GM19468 (cell line): ENCODE measurements around the gene MACROH2A1.

Source experiments
- ATAC-seq: cut with Tn5 transposase; IDR thresholded peaks from one replicate; pipeline ENCODE4 v1.9.1; 2021; ENCODE audit warnings: mild to moderate bottlenecking, moderate library complexity, moderate number of reproducible peaks; ENCODE audit not compliant: unreplicated experiment; ENCODE audit errors: extremely low read depth

Gene MACROH2A1

DNA sequence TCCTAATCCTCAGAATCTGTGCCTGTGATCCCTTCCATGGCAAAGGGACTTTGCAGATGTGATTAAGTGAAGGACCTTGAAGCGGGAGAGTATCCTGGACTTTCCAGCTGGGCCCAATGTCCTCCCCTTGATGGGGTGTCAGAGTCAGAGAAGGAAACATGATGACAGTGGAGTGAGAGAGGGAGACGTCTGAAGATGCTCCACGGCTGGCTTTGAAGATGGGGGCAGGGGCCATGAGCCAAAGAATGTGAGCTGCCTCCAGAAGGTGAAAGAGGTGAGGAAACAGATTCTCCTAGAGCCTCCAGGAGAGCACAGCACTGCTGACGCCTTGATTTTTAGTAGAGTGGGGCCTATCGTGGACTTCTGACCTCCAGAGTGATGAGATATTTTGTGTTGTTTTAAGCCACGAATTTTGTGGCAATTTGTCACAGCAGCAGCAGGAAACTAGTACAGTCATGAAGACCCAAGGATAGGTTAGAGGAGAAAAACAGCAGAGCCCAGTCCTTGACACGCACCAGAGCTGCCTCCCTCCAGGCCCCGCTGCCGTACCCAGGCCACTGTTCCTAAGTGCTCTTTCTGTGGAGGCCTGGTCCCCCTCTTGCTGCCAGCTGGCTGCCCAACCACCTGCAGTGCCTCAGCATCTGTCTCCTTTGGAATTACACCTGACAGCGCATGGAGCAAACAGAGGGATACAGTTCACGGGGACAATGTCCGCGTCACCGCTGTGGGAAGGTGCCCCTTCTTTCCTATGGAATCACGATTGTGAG is 78.1 kb downstream of the MACROH2A1 start:
- no peak for ATAC-seq

DNA sequence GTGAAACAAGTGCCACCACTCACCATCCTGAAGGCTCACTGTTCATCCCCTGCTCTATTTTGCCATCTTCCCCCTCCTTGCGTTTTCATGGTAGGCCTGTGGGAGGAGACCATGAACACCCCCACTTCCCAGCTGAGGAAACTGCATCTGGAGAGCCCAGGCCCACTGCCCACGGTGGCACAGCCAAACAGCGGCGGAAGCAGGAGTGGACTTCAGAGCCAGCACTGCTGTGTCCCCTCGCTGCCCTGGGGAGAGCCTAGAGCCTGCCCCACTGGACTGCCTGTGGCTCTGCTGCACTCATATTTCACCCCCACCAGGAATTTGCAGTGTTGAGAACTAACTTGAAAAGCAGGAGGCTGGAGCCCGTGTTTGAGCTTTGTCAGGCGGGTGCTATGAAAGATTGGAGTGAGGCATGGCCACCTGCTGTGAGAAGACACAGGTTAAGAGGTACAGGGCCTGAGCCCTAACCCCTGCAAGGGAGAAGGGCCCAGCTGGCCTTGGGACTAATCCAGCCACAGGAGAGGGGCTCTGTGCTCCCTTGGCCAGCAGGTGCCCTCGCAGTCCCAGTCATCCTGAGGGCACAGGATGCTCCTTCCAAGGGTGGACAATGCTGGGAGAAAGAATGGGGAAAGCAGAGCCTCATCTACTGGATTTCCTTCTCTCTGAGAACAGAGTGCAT is 79.0 kb downstream of the MACROH2A1 start:
- no peak for ATAC-seq

DNA sequence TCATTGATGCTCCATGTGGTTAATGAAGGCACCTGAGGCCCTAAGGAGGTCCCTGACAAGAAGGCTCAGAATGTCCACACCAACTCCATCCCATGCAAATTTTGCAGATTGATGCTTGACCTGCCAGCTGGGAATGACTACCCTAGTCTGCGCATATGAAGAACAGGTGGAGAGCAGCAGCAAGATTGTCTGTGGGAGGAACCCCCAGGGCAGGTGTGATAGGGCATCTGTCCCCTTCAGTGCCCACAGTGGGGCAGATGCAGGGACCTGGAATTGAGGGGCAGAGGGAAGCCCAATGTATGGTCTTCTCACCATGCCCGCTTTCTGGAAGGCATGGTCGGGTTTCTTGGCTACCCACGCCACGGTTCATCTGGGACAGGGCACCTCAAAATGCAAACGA is 79.6 kb downstream of the MACROH2A1 start:
- ATAC-seq, result no peak

DNA sequence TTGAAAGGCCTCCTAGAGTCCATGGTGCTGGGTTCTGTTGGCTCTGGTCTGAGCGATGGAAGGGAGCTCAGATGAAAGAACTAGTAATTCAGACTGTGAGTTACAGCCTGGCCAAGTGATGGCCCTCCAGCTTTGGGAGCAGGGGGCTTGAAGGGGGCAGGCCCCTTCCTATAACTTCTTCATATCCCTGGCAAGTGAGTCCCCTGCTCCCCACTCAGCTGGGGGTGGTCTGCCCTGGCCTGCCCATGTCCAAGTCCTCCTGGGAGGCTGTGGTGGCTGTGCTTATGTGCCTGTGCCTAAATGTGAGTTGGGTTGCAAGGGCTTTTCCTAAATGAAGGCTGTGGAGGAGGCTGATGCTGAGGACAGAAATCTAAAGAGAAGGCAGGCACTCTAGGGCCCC is 80.1 kb downstream of the MACROH2A1 start:
- no peak for ATAC-seq

DNA sequence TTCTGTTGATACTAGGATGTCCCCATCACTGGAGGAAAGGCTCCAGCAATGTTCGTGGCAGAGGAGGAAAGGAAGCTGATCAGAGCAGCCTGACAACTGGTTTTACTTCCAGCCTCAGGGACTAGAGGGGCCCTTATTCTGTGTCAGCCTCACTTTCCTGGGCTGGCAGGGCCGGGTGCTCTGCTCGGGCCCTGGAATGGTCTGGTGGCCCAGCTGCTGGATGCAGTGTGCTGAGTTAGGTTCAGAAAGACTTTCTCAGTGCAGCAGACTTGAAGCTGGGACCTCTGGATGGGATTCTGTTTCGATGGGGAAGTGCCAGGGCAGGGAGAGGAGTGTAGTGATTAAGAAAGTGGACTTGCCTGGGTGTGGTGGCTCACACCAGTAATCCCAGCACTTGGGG is 81.0 kb downstream of the MACROH2A1 start:
- ATAC-seq, result no peak

DNA sequence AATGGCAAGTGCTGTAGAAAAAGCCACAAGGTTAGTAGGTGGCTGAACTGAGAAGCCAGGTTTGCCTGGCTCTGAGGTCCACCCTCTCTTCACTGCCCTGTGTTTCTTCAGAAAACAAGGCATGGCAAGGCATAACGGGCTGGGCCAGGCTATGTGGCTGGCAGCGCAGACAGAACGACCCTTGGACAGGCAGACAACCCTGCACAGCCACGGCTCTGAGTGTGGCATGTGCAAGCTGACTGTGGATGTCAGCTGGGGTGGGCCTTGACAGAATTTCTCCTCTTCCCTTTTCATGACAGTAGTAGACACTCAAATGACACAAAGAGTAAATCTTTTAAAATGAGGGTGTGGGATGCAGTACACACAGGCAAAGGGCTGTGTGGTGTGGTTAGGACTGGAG is 81.7 kb downstream of the MACROH2A1 start:
- no peak for ATAC-seq

DNA sequence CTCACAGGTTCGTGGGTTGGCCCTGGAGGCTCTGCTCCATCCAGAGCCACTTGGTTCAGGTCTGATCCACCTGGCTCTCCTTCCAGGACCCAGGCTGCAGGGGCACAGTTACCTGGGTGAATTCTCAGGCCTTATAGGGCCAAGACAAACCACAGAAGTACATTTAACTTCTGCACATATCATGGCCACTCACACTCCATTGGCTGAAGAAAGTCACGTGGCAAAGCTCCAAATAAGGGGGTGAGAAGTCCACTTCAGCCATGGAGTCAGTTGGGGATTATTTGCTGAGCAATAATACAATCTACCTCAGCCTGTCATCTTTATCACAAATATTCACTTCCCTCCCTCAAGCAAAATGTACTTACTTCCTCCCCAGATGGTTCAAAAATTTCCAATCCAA is 83.6 kb downstream of the MACROH2A1 start:
- no peak for ATAC-seq

DNA sequence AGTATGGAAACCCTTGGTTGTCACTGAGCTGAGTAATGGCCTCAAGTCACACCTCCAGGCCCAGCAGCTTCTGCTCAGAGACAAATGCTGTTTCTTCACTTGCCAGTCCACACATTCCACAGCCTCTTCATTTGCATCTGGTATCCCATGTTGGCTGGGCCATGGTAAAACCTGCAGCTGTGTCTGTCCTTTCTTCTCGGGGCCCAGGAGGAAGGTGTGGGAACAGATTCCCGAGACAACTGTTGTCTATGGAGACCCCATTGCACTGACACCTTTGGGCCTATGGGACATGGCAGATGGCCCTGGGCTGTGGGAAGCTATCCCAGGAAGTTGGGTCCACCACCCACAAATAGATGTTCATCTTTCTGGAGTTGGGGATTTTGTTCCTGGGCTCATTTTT is 85.1 kb downstream of the MACROH2A1 start:
- ATAC-seq, result no peak

DNA sequence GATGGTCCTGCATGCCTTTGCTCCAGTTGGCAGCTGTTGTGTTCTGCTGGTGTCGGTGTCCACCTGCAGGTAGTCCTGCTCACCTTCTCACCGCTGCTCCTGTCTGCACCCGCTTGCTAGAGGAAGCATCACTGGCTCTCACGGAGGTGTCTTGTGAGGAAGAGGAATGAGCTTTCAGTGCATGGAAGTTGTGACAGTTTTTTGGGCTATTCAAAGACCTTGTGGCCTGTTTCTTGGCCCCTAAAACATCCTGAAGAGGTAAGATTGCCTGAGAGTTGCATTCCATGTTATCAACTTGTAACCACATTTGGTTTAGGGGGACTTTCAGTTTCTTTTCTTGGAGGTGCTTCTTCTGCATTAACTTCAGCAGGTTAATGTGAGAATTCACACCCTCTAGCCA is 85.6 kb downstream of the MACROH2A1 start:
- no peak for ATAC-seq

DNA sequence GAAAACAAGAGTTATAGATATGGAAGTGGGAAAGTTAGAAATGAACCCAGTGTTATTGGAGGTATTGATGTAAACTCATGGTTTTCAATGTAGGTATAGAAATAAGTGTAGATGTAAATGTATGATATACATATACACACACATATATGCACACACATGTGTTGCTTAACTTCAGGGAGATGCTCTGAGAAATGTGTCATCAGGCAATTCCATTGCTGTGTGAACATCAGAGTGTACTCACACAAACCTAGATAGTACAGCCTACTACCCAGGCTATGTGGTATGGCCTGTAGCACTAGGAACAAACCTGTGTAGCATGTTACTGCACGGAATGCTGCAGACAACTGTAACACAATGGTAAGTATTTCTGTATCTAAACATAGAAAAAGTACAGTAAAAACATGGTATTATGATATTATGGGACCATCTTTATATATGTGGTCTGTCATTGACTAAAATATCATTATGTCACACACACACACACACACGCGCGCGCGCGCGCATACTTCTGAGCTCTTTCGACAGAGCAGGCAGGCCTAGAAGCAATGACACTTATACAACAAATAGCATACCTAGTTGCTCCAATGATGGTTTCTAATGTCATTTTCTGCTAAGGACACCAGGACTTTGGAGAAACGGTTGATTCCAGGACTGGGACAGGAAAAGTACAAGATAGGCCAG is 86.6 kb downstream of the MACROH2A1 start:
- no peak for ATAC-seq

DNA sequence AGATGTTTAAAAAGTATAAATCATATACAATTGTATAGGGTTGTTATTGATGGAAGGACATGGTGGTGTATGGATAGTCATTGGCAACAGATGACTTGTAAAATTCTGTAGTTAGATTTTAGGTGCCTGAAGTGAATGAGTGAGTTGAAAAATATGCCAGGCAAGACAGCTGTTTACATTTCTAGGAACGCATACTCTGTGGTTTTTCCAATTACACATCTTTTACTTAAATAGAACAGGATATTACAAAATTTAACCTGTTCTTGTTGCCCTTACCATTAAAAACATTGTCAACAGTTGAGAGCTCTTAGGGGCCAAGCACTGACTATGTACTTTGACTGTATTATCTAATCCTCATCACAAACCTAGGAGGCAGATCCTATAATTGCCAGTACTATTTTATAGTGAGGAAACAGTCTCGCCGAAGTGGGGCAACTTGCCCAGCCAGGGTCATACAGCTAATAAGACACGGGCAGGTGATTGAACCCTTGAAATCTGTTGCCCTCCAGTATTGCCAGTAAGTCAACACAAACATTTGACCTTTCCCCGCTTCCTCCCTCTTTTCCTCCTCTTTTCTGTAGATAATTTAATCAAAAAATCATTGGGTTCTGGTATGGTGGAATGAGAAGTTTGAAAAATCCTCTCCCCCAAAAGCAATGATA is 88.6 kb downstream of the MACROH2A1 start:
- ATAC-seq, result no peak

DNA sequence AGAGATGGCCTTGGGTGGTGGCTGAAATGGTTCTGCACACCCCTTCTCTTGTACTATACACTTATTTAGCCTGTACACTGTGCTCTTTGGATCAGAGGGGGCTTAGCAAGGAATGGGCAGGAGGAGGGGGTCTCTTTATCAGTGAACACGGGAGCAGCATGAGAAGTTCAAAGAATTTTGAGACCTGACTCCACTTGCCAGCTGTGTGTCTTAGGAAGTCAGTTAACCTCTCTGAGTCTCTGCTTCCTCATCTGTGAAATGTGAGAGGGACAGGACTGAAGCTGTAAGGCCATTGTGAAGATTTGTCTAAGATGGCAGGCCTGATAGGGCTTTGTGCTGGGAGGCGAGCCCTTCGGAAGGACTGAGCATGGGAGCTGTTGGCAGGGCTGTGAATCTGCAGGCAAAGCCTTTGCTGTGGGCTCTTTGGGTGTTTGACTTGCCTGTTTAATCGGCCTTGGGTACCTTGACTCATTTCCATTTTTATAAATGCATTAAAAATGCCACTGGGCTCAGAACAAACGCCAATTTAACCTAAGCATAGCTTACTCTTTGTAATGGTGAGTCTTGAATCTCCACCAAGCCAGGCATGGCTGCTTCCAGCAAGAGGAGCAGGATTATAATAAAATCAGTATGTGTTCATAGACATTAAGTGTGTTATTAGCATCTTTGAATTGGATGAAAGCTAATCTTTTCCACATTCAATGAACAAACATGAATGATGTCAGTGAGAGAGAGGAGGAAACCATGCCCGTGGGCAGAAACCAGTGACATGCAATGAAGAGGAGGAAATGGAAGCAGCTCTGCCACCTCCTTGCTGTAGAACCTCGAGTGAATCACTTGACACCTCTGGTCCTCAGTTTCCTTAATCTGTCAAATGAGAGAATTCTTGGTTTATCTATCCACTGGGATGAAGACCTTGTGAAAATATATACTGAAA is 89.4 kb downstream of the MACROH2A1 start:
- ATAC-seq, result no peak

DNA sequence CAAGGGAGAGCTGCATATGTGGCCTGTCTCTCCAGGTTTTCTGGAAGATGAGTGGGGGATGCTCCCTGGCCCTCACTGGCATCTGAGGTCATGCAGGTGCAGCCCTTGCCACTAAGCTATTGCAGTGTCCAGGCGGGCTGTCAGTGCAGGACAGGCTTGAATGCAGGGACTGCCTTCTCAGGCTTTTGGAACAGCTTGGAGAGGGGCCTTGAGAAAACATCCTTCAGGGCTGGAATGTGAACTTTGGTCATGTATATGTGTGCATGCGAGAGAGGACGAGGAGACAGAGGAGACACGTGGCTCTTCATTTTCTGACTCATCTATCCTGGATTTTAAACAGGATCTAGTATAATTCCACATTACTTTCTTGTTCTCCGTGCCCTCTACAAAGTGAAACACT is 90.3 kb downstream of the MACROH2A1 start:
- ATAC-seq, result no peak

DNA sequence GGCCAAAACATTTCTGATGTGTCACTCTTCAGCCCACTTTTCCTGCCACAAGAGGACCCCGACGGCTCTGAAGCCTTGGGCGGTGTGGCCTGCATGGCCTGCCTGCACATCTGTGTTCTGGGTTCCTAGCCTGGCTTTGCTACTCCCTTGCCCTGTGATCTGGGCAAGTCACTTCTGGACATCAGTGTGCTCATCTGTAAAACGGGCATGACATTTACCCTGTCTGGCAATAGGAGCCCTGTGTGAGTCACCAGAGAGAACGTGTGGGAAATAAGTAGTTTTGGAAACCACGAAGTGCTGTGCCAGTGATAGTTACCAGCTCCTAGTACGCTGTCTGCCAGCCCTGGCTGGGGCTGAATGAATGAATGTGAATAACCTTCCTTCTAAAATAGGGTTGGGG is 90.8 kb downstream of the MACROH2A1 start:
- no peak for ATAC-seq

DNA sequence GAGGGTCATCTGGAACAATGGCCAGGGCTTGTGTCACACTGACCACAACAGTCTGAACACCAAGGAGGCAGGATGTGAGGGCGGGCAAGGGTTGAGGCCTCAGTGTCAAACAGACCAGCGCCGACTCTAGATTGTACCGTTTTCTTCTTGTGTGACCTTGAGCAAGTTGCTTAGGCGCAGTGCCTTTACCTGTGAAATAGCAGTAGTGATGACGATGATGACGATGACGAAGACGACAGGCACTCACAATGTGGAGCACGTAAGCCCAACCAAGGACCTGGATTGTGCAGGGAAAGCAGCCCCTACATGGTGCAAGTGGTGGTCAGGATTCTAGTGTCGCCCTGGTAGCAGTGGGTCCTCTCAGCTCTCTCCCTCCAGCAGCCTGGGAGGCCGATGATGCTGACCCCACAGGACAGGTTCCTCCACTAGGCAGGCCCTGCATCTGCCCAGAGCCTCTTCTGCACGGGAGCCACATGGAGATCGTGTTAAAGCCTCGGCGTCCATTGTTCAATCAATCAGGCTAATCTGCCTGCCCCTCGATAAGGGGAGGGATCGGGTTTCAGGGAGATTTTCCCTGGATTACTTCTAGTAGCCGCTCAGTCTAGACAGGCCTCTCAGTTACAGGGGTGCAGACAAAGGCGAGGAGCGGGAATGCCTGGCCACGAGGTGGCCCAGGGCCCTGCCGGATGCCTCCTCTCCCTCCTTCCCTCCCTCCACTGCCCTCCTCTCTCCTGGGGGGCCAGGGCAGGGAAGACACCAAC is 91.7 kb downstream of the MACROH2A1 start:
- ATAC-seq, result no peak

DNA sequence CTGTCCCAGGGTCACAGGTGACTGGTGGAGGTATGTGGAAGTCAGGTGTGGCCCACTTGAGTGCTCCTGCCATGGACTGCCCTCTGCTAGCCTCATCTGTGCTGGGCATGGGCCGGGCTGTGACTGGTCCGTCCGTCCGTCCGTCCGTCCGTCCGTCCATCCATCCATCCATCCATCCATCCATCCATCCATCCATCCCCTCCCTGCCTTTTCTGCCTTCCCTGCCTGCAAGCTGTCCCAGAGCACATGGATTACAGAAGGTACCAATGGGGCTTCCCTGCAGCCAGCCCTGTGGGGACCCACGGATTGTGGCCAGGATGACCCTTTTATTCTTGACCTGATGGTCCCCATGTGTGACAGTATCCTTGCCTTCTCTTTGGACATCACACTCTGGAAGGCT is 92.5 kb downstream of the MACROH2A1 start:
- ATAC-seq, result no peak

DNA sequence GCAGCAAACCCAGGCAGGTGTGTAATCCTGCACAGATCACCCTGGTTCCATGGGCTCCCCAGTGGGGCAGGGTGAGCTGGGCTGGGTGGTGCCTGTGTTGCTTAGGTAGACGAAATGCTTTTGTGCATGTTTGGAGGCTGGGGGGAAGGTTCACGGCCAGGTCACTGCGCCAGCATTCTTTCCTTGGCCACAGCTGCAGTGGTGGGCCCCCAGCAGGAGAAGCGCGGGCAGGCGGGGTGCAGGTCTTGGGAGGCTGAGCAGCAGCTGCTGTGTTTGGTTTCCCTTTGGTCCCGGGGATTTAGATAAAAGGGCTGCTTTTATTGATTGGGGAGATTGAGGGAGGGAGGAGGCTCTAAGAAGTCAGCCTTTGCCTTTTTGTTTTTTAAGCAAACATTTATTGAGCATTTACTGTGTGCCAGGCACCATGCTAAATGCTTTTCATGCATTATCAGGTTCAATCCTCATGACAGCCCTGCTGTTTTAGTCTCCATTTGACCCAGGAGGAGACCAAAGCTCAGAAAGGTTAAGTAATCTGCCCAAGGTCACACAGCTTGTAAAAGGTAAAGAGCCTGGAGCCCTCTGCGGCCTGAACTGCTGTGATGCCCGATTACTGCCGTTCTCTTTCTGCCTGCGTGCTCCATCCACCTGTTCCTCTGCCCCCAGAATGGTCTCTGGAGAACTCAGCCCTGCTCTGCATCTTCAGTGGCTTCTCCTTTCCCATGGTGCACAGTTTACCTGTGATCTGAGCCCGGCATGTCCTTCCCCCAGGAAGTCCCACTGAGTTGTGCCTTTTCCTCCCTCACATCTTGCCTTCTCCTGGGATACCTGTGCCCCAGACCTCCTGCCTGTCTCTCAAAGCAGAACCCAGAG is 94.4 kb downstream of the MACROH2A1 start:
- ATAC-seq, result no peak

DNA sequence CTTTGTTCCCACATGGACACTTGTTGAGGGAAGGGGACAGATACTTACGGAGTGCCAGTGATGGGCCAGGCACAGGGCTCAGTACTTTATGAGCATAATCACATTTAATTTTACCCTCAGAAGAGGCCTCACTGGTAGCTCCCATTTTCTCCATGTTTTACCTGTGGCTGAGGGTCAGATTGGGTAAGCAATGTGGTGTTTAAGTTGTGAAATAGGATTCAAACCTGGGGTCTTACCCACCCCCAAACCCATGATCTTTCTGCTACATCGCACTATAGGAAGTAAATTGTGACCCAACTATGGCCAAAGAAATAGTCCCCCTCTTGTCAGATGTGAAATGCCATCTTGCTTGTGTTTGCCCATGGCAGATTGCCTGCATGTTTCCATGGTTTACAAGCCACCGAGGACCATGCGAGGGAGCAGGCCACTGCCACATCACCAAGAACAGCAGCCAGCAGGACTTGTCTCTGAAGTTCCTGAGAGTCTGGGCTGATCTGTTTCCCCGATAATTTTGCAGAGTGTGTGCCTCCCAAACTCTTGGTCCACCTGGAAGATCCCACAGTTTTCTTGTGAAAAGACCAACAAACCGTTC is 95.4 kb downstream of the MACROH2A1 start:
- ATAC-seq, result no peak
